Measurements from ENCODE around the gene TRPM1.
A peak's percentile ranks its signal among the peaks of the same experiment; 100 is the strongest.

TRPM1 gene

DNA sequence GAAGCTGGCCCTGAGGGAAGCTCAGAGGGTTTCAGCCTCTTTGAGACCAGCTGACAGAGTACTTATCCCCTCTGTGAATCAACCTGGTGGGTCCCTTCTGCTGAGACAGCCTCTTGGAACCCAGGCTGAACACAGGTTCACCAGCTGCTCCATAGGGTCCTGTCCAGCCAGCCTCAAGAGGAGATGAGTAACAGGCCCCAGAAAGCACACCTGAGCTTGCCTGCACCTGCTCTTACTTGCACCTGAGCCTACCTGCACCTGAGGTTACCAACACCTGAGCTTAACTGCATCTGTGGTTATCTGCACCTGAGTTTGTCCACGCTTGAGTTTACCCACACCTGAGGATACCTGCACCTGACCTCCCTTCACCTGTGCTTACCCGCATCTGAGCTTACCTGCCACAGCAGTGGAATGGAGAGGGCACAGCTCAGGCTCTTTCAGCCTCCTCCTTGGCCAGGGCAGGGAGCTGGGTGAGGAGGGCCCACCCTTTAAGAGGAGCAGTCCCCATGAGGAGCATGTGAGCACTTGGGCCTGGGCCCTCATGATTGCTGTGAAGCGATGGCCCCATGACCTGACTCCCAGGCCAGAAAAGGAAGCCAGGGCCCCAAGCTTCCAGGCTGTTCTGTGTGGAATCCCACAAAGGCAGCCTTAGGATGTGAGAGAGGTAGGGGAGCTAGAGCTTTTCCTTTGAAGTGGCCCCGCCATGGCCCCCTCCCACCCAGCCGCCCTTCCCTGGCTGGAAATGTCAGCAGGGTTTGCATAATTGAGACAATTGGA, at the start of gene TRPM1:
Gene TRPM1 (minus strand): TSS at position 464 of the 777 bp plus-strand sequence. CDS start 20,370 bp downstream, outside the sequence.
- no peak for DNase-seq

DNA sequence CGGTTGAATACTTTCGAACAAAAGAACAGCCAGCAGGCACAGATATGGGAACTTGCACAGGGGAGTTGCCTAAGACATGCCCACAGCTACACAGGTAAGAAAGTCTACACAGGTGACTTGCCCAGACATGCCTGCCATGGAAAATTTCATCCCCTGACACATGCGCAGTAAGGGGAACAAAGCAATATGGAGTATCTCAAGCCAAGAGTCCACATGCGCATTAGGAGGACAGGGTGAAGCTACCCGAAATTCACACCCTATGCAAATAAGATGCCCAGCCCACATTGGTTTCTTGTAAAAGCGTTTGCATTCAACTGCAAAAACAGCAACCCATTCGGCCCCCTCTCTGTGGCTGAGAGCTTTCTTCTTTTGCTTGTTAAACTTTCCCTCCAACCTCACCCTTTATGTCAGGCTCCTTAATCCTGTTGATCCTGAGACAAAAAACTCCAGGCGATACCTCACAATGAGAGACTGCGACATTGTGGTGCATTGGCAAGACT, 49.3 kb upstream of the TRPM1 start:
- no peak for DNase-seq

DNA sequence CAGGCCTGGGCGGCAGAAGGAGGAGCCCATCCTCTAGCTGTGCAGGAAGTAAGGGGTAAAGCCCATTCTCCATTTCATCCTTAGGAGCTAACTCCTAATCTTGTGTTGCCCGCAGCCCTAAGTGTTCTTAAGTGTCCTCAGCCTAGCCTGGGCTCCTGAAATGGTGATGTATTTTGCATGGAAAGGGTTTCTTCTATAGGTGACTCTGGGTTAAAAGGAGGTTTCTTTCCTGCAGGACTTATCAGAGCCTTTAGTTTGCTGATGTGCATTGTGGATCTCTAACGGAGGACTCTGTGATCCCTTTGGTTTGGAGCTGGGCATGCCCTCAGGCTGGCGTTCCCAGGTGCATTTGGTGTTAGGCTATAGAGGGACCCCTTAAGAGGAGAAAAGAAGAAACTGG, 48.5 kb upstream of the TRPM1 start:
- no peak for DNase-seq

DNA sequence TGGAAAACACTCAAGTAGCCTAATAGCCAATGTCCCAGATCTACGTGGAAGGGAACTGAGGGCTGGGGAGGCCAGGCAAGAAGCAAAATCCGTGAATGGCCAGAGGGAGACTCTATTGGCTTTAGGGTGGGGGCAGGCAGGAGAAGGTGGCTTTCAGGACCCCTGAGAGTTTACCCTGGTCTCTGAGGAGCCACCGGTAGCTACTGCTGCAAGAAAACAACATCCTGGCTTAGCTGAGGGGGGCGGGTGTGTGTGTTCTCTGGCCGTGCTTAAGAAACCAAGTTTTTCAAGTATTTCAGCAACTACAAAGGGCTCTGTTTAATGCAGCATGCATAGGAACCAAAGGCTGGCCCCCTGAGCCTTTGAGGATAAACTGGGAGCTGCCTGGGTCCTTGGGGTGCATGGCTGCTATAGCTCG, 47.6 kb upstream of the TRPM1 start:
- DNase-seq = no peak

DNA sequence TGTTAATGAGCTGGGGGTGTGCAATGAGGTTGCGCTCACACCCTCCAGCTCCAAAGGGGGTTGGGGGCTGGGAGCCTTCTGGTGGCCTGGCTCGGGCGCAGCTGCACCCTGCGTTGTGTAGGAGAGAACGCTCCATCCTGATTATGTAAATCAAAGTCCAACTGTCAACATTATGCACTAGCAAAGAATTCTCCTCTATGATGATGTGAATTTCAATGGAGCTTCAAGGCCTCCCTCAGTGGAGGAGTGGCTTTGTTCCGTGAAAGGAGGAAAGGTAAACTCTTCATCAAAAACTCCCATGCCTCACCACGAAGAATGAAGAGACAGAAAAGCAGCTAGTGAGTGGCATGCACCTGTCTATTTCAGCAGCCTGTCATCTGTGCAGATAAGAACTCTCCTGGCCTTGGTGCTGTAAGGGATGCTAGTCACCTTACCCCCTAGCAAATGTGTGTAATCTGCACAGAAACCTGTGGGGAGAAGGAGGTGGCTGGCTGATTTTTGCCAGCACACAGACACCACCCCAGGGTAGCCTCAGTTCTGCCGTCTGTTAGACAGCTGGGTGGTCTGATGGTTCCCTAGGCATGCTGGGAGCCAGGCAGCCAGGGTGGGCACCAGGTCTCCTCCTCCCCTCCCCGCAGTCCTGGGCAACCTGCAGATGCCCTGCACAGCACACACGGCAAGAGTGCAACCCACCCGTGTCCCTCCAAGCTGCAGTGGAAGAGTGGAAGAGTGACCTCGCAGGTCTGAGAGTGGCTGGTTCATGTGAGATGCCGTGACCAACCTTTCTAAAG, 47.0 kb upstream of the TRPM1 start:
- no peak for DNase-seq

DNA sequence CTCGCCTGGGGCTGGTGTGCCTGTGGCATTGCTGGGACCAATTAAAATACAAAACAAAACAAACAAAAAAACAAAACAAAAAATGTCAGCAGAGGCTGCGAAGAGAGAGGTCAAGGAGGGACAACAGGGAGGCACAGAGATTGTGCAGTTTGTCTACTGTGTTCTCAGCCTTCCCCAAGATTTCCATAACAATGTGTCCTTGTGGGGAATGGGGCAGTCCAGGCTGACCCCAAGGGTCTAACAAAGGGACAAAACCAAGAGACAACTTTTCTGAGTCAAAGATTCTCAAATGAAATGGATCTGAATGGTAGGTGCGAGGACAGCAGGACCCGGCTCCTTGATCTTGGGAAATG, 46.4 kb upstream of the TRPM1 start:
- DNase-seq = no peak

DNA sequence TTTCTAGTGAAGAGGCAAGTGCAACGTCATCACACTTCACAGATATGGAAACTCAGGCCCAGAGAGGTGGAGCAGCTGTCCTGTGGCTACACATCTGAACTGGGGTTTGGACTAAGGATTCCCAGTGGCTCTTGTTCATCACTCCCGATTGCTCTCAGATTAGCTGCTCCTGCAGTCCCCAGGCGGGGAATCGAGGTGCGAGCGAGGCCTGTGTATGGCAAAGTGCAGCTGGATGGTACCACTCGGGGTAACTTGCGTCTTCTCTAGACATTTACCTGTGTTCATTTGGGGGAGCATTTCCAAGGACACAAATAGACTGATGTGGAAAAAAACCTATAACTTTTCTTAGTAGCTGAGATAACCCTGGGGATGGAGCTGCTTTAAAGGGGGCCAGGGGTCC, 45.9 kb upstream of the TRPM1 start:
- no peak for DNase-seq

DNA sequence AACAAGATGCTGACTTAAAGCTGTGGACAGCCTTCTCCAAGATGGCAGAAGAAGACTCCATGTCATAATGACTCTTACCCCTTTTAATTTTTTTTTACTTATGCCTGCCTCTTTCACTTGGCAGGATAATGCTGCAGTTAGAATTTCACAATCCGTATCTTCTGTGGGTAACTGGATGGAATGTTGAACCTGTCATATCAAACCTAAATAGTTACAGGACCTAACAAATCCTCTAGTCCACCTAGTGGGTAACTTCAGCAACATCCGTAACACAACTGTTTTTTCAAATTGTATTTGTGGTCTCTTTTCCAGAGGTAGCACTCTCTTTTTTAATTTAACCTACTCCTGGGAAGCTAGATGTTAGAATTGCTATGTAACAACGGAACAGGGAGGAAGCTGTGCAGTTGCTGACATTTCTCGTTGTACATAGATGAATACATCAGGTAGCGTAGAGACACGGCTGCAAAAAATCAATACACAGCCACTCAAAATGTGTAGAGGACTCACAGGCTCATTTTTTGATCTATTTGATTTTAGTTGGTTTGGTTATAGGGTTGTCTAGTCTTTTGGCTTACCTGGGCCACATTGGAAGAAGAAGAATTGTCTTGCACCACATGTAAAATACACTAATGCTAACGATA, 43.9 kb upstream of the TRPM1 start:
- no peak for DNase-seq

DNA sequence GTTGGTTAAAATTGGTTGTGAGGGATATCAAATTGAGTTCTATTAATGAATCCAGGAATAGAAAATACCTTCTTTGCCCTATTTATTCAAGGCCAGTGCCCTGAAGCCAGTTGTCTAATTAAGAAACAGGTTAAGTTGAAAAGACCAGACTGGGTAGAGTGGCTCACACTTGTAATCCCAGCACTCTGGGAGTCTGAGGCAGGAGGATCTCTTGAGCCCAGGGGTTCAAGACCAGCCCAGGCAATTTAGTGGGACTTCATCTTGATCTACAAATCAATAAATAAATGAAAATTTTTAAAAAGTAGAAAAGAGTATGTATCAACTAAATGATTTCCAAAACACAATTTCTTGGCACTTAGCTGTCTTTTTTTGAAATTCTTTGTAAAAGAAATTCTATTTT, 40.3 kb upstream of the TRPM1 start:
- no peak for DNase-seq

DNA sequence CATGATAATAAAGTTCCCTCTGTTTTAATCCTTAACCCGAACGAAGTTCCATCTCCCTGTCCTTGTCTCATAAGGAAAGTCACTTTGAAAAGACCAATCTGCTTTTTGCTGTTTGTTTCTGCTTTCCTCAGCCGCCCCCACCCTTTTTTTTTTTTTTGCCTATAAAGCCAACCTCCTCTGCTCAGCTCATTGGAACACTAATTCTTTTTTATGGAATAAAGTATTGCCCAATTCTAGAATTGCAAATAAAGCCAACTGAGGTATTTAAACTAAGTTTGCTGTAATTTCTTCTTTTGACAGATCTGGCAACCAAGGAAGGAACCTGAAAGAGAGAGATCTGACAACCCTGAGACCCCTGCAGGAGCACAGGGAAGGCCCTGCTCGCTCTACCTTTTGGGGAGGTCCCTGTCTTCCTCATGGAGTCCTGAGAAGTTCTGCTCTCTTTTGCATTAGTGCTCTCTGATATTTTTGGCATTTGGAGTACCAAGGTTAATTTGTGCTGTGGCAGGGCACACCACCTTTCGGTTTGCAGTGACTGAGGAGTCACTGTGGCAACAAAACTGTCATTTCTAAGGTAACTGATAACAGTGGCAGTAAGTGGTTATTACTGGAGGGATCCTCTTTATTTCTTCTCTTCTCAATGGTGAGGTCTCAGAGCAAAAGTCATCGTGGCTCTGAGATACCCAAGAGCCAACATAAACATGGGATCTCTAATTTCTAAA, 35.2 kb upstream of the TRPM1 start:
- DNase-seq = no peak

DNA sequence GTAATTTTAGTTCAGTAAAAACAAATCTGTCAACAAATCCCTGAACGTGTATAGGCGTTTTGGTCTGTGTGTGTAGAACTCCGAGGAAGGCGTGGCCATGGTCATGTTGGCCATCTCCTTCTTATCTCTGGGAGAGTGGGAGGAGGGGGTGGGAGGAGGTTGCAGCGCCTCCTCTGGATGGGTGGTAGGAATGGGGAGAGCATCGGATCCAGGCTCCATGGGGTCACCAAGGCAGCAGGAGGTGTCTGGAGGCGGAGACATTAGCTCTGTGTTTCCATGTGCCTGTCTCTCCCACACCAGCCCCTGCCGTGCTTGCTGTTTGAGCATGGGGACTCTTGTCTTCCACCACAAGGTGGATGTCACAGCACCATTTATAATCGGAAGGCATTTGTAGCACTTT, 34.5 kb upstream of the TRPM1 start:
- no peak for DNase-seq

DNA sequence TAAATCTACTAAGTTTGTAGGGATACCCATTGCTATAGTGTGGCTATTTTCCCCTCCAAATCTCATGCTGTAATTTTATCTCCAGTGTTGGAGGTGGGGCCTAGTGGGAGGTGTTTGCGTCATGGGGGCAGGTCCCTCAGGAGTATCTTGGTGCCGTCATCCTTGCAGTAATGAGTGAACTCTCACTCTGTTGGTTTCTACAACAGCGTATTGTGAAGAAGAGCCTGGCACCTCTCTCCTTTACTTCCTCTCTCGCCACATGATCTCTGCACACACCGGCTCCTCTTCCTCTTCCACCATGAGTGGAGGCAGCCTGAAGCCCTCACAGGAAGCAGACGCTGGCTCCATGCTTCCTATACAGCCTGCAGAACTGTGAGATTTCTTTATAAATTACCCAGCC, 34.0 kb upstream of the TRPM1 start:
- no peak for DNase-seq

DNA sequence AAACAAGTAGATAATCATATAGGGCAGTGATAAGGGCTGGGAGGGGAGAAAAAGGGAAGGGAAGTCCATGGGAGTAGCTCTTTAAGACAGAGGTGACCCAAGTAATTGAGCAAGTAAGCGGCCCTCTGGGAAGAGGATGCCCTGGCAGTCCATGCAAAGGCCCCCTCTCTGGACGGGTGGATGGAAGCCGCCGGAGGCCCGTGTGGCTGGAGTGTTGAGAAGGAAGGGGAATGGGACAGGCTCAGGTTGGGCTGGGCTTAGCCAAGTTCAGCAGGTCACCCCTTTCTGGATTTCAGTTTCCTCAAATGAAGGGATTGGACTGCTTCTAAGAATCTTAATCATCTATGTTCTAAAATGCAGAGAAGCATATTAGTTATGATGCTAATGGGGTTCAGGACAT, 32.4 kb upstream of the TRPM1 start:
- no peak for DNase-seq

DNA sequence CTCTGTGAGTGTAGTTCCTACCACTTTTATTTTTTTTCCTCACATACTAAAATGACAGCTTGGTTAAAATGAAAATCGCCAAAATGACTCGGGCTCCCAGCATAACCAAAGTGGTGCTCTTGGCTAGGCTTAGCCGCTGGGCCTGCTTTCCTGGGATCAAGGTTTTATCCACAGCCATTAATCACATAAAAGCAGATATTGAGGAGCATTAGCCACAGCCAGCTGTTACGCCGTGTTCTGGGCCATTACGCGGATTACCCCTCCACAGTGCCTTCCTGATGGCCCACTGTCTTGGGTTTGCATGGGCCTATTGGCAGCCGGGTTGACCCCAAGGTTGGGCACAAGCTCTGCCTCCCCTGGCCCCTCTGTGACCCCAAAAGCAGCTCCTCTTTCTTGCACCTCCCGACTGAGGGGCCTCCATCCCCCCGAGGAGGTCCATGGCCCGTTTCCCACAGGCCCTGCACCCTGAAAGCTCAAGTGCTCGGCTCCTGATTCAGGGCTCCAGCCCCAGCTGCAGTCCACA, 30.4 kb upstream of the TRPM1 start:
- DNase-seq = no peak

DNA sequence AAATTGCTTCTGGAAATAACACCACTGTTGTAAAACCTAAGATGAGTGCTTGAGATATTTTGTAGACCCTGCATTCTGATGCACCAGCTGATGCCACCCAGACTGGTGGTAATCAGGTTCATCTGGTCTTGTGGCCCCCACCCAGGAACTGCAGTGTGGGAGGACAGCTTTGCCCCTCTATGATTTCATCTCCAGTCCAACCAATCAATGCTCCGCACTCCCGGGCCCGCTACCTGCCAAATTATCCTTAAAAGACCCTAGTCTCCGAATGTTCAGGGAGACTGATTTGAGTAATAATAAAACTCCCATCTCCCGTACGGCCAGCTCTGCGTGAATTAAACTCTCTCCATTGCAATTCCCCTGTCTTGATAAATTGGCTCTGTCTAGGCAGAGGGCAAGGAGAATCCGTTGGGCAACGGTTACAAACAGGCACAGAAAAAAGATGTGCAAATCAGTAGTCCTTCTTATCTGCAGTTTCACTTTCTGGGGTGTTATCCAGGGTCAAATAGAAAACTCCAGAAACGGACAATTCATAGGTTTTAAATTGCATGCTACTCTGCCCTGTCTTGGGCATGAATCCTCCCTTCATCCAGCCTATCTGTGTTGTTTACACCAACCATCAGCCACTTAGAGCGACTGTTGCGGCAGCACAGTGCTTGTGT, 29.2 kb upstream of the TRPM1 start:
- no peak for DNase-seq

DNA sequence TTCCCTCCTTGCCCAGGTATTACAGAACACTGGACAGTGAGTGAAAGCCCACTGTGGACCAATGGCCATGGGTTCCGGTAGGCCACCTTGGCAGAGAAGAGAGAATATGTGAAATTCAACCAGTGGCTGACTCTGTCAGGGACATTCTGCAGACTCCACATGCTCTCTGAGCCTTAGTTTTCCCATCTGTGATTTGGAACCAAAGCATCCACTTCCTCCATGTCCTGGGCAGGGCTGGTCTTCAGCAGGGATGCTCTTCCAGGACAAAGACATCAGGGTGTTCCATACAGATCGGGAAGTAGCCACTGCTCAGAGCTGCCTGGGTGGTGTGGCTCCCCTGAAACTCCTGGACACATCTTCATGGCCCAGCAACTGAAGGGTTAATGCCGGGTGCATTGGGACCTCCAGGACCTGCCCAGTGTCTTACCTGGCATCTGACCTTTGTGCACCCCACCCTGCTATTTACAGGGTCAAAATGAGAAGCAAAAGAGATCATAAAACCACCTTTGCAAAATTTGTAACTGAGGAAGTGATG, 28.3 kb upstream of the TRPM1 start:
- no peak for DNase-seq

DNA sequence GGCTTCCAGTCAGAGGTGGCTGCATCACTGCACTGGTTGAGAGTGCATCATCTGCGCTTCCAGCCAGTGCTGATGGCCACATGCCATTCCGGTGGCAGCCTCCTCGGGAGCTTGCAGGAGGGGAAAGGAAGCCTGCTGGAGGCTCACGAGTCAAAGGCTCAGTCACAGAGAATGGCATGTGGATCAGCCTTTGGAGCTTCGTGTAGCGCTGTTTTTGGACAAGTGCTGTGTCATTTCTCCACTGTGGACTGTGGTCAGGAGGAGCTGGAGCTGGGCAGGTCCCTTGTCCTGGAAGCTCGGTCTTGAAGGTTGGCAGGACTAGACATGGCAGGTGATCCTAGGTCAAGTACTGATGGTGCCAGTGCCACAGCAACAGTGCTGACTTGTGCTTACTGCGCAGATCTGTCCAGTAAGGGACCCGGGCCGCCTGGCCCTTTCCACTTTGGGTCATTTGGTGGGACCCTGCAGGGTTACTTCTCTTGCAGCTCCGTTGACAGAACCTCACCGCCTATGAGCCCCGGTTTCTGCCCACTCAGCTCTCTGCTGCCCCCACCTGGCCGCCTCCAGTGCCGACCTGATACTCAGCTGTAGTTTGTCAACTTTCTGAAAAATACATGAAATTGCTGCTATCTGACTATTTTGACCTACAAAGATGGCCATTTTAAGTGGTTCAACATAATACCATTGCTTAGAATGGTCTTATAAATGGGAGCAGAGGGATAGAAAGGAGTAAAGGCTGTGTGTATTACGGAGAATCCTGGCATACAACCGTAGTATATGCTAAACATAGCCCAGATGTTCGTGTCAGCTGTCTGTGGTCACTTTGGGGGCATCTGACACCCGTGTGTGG, 27.6 kb upstream of the TRPM1 start:
- peak; percentile 73 for DNase-seq

DNA sequence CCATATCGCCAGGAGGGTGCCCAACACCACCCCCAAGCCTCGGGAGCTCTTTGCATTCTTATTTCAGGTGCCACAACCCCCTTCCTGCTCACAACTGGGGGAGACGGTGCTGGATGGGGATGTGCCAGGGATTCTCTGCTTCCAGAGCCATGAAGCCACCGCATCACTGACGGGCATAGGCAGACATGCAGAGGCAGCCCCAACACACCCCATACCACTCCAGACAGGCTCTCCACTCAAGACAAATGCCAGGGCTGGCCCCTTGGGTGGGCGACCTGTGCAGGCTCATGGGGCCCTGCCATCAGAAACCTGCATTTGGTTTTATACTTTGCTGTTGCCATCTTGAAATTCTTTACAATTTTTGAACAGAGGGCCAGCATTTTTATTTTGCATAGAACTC, 27.0 kb upstream of the TRPM1 start:
- no peak for DNase-seq

DNA sequence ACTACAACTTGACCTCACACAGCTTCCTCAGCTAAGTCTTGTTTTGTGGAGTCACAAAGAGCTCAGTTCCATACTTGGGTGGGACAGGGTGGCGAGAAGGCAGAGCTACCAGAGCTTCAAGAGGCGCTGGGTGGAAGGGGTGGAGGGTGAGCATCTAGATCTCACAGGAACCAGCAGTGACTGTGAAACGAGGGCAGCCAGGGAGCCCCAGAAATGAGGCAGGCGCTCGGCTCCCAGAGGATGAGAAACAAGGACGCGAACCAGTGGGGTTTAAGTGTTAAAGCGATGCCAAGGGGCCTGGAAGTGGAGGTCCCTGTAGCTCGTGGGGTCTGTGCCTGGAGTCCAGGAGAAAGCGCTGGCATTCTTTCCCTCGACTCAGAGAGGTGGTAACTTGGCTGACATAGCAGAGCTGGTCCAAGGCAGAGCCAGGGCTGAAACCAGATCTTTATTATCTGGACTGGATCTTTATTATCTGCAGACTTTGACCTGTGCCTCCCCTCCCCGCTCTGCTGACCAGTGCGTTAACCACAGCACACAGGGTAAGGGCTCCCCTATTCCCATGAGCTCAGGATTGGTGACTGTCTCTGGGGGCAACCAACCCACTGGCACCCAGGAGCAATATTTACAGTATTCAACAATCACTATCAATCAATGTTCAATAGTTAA, 26.2 kb upstream of the TRPM1 start:
- no peak for DNase-seq

DNA sequence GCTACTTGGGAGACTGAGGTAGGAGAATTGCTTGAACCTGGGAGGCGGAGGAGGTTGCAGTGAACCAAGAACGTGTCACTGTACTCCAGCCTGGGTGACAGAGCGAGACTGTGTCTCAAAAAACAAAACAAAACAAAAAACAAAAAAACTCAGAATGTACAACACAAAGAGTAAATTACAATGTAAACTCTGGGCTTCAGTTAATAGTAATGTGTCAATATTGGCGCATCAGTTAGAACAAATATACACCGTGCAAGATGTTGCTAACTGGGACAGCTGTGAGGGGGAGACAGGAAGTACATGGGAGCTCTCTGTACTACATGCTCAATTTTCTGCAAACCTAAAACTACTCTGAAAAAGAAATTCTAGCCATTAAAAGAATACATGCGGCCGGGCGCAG, 23.5 kb upstream of the TRPM1 start:
- no peak for DNase-seq
